HFFc6 (cell line): Measurements from ENCODE around the gene TRNP1. TPM values are rescaled to one million over a fixed set of nuclear protein-coding genes. Genes with fewer than 3 reads are reported as not detected.
A peak's percentile ranks its signal among the peaks of the same experiment; 100 is the strongest.

Experiments used
- DNase-seq: peaks from one replicate; pipeline ENCODE4 v3.0.0-alpha.2; 2018
- H3K27ac Mint-ChIP-seq: 2 replicates; pipeline ENCODE4 v1.8.0; 2020; ENCODE audit warnings: mild to moderate bottlenecking, mixed read lengths
- H3K27me3 Mint-ChIP-seq: 2 replicates; pipeline ENCODE4 v1.8.0; 2021; ENCODE audit warnings: mild to moderate bottlenecking, moderate library complexity, mixed read lengths; ENCODE audit not compliant: insufficient read depth
- H3K36me3 Mint-ChIP-seq: 2 replicates; pipeline ENCODE4 v1.8.0; 2021; ENCODE audit warnings: low read depth, mixed read lengths
- H3K4me1 Mint-ChIP-seq: 2 replicates; pipeline ENCODE4 v1.8.0; 2020; ENCODE audit warnings: low read depth, mixed read lengths
- H3K4me3 Mint-ChIP-seq: 2 replicates; pipeline ENCODE4 v1.8.0; 2020; ENCODE audit warnings: mild to moderate bottlenecking, moderate library complexity, mixed read lengths
- H3K9me3 Mint-ChIP-seq: 2 replicates; pipeline ENCODE4 v1.8.0; 2020; ENCODE audit warnings: mild to moderate bottlenecking, mixed read lengths
- CTCF ChIP-seq: fragments of 200-600 bp; sonication (generic); IDR thresholded peaks from 2 replicates; pipeline ENCODE4 v1.5.0; 2021; ENCODE audit warnings: antibody characterized with exemption, mild to moderate bottlenecking
- total RNA-seq, 6 experiments: library from RNA; stranded (reverse); fragmentation: NEBNext Ultra II Directional; extraction: Animal tissue kit (Norgen Biotek cat#: 25700); gene quantifications; 2 replicates in 1 of 6; 3 replicates in 5 of 6; pipeline ENCODE4 v1.2.3, GENCODE V29; 2021

The TRNP1 gene
- total RNA-seq, 6 experiments from 2014 or later, result 203 to 241 (median 217) TPM

GRCh38 chr1:26960625-26960966 lies 32.9 kb upstream of the TRNP1 start:
- Mint-ChIP-seq H3K36me3 (peaks cover 9% of the 10 kb centered on the region; the same call in 1 of the 2 replicates), H3K4me3 (peak overlapping the region; percentile 60), H3K27ac (peak overlapping the region; percentile 21; the same call in 1 of the 2 replicates), H3K9me3 (peaks cover 10% of the 10 kb centered on the region), H3K4me1 (peaks cover 31% of the 10 kb centered on the region), H3K27me3 (peaks cover 14% of the 10 kb centered on the region)
- no peak for TF ChIP-seq CTCF
- no peak for DNase-seq

GRCh38 chr1:26961826-26962225 lies 31.7 kb upstream of the TRNP1 start:
- peaks cover 8% of the 10 kb centered on the region for H3K27me3 Mint-ChIP-seq
- no peaks in the 10 kb centered on the region for H3K36me3 Mint-ChIP-seq
- no peak for TF ChIP-seq CTCF
- peaks cover 36% of the 10 kb centered on the region for H3K4me1 Mint-ChIP-seq
- peak overlapping the region; percentile 49 for H3K4me3 Mint-ChIP-seq
- DNase-seq, result peak; percentile 92
- peak overlapping the region; percentile 28; the same call in 1 of the 2 replicates for H3K27ac Mint-ChIP-seq
- no peaks in the 10 kb centered on the region for H3K9me3 Mint-ChIP-seq

- H3K36me3 Mint-ChIP-seq, result no peaks in the 10 kb centered on the region
- peaks cover 46% of the 10 kb centered on the region for H3K4me1 Mint-ChIP-seq
- peaks cover 6% of the 10 kb centered on the region for H3K27me3 Mint-ChIP-seq
- TF ChIP-seq CTCF, result no peak
- DNase-seq, result no peak
- H3K27ac Mint-ChIP-seq, result no peak overlapping the region
- no peak overlapping the region for H3K4me3 Mint-ChIP-seq
- no peaks in the 10 kb centered on the region for H3K9me3 Mint-ChIP-seq
Observed at GRCh38 chr1:26965213-26965612, 28.3 kb upstream of the TRNP1 start.

GRCh38 chr1:26965628-26966027 lies 27.9 kb upstream of the TRNP1 start:
- DNase-seq, result no peak
- Mint-ChIP-seq H3K4me3 (no peak overlapping the region), H3K27me3 (peaks cover 4% of the 10 kb centered on the region), H3K36me3 (no peaks in the 10 kb centered on the region), H3K9me3 (no peaks in the 10 kb centered on the region), H3K4me1 (peaks cover 42% of the 10 kb centered on the region), H3K27ac (no peak overlapping the region)
- no peak for TF ChIP-seq CTCF

- H3K27me3 Mint-ChIP-seq, result 0 out of 2 replicates have a peak, but pooled peaks cover under 1% of the 10 kb centered on the region
- H3K9me3 Mint-ChIP-seq, result no peaks in the 10 kb centered on the region
- no peaks in the 10 kb centered on the region for H3K36me3 Mint-ChIP-seq
- no peak overlapping the region for H3K4me3 Mint-ChIP-seq
- peaks cover 25% of the 10 kb centered on the region for H3K4me1 Mint-ChIP-seq
- no peak for DNase-seq
- no peak for TF ChIP-seq CTCF
- H3K27ac Mint-ChIP-seq, result no peak overlapping the region
Observed at GRCh38 chr1:26970810-26971209, 22.7 kb upstream of the TRNP1 start.

GRCh38 chr1:26971590-26971989 lies 21.9 kb upstream of the TRNP1 start:
- DNase-seq, result no peak
- no peak for TF ChIP-seq CTCF
- Mint-ChIP-seq H3K4me3 (no peak overlapping the region), H3K9me3 (no peaks in the 10 kb centered on the region), H3K4me1 (peaks cover 23% of the 10 kb centered on the region), H3K36me3 (no peaks in the 10 kb centered on the region), H3K27me3 (no peaks in the 10 kb centered on the region), H3K27ac (no peak overlapping the region)
